ENCODE results near the gene HTRA1.

DNA sequence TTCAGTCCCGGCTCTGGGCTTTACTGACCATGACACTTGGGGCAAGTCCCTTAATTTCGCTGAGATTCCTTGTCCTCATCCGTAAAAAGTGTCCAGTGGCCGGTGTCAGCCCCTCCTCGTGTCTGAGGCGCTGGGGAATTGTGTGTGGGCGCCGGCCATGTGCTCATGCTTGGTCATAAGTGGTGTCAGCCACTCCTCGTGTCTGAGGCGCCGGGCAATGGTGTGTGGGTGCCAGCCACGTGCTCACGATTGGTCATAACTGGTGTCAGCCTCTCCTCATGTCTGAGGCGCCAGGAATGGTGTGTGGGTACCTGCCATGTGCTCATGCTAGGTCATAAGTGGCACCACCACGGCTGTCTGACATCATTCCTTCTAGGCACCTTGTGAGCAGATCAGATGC is 58.5 kb downstream of the HTRA1 start:
- TF ChIP-seq, protein P1, sequence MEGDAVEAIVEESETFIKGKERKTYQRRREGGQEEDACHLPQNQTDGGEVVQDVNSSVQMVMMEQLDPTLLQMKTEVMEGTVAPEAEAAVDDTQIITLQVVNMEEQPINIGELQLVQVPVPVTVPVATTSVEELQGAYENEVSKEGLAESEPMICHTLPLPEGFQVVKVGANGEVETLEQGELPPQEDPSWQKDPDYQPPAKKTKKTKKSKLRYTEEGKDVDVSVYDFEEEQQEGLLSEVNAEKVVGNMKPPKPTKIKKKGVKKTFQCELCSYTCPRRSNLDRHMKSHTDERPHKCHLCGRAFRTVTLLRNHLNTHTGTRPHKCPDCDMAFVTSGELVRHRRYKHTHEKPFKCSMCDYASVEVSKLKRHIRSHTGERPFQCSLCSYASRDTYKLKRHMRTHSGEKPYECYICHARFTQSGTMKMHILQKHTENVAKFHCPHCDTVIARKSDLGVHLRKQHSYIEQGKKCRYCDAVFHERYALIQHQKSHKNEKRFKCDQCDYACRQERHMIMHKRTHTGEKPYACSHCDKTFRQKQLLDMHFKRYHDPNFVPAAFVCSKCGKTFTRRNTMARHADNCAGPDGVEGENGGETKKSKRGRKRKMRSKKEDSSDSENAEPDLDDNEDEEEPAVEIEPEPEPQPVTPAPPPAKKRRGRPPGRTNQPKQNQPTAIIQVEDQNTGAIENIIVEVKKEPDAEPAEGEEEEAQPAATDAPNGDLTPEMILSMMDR (conservative IDR thresholded peaks at IDR 0.05; ENCODE audit: low read length) = no peak
- no peak for TF ChIP-seq EZH2phosphoT487 (IDR thresholded peaks at IDR 0.05; ENCODE audit: borderline replicate concordance)

All from Loucy (cell line).